Dermis microvascular lymphatic vessel endothelial cell (primary cell): ENCODE results near the gene GOLGA3. TPM values are rescaled to one million over a fixed set of nuclear protein-coding genes. Genes with fewer than 3 reads are reported as not detected.
"Not testable (repeated sequence)": the region's sequence is repeated elsewhere in the genome, so short reads cannot be mapped to it uniquely, and the experiment has no call there.

Experiments used
- DNase-seq, 2 donors: peaks; one replicate each; pipeline versions ENCODE4 v3.0.0 to v3.0.0-alpha.2; 2010; ENCODE audit warnings: low read depth in 2 of 2
- total RNA-seq: library from RNA; depleted of rRNA; stranded (reverse); fragments of >200 nt; gene quantifications from 2 replicates; pipeline ENCODE4 v1.2.1, GENCODE V29; 2014

GOLGA3 gene, protein sequence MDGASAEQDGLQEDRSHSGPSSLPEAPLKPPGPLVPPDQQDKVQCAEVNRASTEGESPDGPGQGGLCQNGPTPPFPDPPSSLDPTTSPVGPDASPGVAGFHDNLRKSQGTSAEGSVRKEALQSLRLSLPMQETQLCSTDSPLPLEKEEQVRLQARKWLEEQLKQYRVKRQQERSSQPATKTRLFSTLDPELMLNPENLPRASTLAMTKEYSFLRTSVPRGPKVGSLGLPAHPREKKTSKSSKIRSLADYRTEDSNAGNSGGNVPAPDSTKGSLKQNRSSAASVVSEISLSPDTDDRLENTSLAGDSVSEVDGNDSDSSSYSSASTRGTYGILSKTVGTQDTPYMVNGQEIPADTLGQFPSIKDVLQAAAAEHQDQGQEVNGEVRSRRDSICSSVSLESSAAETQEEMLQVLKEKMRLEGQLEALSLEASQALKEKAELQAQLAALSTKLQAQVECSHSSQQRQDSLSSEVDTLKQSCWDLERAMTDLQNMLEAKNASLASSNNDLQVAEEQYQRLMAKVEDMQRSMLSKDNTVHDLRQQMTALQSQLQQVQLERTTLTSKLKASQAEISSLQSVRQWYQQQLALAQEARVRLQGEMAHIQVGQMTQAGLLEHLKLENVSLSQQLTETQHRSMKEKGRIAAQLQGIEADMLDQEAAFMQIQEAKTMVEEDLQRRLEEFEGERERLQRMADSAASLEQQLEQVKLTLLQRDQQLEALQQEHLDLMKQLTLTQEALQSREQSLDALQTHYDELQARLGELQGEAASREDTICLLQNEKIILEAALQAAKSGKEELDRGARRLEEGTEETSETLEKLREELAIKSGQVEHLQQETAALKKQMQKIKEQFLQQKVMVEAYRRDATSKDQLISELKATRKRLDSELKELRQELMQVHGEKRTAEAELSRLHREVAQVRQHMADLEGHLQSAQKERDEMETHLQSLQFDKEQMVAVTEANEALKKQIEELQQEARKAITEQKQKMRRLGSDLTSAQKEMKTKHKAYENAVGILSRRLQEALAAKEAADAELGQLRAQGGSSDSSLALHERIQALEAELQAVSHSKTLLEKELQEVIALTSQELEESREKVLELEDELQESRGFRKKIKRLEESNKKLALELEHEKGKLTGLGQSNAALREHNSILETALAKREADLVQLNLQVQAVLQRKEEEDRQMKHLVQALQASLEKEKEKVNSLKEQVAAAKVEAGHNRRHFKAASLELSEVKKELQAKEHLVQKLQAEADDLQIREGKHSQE (N-terminal part only)
- total RNA-seq: 53.0 and 66.4 TPM in 2 replicates

DNA sequence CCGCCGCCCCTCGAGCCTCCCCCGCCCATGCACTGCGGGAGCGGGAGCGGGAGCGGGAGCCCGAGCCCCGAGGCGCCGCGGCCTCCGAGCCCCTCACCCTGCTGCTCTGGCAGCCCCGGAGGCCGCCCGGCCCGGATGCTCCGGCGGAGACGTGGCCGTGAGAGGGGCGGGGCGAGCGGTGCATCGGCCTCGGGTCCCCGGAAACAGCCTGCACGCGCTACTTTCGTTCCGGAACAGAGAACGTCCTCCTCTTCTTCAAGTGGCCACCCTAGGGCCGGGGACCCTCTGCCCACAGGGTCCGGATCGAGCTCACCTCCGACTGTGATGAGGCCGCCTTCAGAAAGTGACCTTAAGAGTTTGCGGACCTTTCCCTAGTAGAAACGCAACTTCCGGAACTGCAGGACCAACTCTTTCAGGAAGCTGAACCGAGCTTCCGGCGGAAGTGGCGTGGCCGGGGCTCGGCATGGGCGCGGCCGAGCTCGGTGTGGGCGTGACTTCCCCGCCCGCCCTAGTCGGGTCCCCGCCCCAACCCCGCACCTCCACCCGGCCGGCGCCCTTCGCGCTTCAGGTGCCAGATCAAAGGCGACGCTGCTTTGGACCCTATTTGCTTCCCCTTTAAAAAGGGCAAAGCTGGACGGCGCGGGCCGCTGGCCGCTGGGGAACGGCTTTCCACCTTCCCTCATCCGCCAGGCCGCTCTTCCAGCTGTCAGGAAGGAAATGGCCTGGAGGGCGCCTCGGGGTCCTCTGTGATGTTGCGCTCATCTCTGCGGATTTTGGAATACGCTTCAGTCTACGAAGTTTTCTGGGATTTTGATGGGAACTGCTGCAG, at the start of gene GOLGA3:
Gene GOLGA3, minus strand, starts transcription at position 164 of the 829 bp plus-strand sequence. CDS start 6,741 bp downstream, outside the sequence.
- peak; percentile 90 to 95 for DNase-seq

DNA sequence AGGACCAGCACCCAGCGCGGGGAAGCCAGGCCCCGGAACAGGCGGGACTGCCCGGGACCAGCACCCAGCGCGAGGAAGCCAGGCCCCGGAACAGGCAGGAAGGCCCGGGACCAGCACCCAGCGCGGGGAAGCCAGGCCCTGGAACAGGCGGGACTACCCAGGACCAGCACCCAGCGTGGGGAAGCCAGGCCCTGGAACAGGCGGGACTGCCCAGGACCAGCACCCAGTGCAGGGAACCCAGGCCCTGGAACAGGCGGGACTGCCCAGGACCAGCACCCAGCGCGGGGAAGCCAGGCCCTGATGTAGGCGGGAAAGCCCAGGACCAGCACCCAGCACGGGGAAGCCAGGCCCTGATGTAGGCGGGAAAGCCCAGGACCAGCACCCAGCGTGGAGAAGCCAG, 46.0 kb upstream of the GOLGA3 start:
- not testable (repeated sequence) for DNase-seq

DNA sequence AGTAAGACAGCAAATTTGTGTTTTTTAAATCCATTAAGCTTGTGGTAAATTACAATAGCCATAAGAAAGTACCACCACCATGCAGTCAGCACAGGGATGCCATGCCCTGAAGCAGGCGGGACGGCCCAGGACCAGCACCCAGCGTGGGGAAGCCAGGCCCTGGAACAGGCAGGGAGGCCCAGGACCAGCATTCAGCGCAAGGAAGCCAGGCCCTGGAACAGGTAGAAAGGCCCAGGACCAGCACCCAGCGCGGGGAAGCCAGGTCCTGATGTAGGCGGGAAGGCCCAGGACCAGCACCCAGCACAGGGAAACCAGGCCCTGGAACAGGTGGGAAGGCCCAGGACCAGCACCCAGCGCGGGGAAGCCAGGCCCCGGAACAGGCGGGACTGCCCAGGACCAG, 45.5 kb upstream of the GOLGA3 start:
- no peak for DNase-seq

DNA sequence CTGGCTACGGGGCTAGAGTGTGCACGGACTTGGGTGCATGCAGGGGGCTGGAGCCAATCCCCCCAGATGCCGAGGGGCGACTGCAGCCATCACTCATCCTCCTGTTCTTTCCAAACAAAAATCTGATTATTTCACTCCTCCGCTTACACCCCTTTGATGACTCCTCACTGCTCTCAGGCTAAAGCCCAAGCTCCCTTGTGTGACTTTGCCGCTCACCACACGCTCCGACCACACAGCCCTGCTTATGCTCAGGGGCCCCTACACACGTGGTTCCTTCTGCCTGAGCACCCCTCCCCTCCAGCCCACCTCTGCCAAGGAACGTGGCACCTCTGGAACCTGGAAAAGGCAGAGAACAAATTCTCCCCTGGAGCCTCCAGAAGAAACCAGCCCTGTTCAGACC, 45.1 kb upstream of the GOLGA3 start:
- DNase-seq: no peak

DNA sequence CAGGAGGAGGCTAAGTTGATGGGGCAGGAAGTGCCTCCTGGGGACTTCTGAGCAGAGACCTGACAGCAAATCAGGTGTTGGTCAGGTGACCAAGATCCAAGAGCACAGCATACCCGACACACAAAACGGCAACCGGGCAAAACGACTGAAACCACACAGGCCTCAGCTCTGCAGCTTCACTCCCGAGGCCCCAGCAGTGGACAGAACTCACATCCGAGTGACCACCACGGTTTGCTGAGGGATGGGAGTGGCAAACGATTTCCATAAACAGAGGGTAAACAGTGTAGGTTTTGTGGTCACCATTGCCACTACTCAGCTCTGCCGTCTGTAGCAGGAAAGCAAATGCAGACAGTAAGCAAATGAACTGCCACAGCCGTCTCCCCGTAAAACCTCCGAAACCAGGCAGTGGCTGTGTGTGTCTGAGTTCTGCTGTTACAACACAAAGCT, 44.3 kb upstream of the GOLGA3 start:
- DNase-seq: no peak

DNA sequence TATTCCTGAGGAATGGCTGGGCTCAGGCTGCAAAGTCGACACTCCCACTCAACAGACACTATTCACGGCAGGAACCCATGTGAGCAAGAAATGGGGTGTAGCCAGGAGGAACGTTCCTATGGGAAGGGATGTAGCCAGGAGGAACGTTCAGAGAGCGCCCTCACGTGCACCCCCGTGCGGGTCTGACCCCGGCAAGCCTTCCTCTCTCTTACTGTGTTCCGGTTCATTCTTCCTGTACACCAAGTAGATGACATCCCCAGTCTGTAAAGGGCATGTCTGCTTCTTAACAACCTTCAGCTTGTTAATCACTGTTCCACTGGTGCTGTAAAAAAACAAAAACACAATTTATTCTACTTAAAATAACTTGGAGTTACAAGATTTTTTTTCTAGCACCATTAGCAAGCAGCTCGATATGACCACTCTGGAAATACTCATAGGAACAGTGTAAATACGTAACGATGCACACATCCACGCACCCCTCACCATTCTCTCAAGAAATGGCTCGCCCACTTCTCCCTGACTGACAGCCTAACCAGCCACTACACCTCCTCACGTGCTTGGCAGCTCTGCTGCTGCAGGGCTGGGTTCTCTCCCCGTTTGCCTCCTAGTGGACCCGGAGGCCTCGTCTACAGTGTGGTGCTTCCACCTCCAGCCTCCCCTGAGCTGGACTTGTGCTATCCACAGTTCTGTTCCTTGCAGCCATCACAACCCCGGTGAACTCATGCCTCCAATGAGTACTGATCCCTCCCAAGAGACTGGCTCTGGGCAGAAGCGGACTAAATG, 43.6 kb upstream of the GOLGA3 start:
- DNase-seq: no peak

DNA sequence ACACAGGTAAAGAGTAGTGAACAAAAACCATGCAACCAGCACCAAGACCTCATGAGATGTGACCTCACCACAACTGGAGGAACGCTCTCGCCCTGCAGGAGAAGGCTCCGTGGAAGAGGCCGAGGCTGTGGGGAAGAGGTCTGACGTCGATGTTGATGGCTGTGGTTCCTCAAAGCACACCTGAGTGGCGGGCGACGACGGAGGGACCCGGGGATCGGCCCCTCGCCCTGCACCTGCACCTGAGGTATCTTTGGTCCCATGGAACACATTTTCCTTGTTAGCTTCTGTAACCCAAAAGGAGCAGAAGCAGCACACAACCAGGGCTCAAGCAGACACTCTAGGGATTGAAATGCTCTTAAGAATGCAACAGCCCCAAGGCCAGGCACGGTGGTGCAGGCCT, 40.9 kb upstream of the GOLGA3 start:
- DNase-seq: no peak

DNA sequence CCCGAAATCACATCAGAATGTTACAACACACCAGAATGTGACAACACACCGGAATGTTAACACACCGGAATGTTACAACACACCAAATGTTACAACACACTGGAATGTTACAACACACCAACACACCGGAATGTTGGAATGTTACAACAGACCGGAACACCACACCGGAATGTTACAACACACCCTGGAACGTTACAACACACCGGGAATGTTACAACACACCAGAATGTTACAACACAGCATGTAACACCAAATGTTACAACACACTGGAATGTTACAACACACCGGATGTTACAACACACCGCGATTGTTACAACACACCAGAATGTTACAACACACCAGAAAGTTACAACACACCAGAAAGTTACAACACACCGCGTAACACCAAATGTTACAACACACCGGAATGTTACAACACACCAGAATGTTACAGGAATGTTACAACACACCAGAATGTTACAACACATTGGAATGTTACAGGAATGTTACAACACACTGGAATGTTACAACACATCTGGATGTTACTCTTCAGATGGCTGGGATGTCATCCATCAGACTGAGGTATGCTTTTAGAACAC, 37.7 kb upstream of the GOLGA3 start:
- peak in 1 of 2 donors; percentile 10 for DNase-seq

DNA sequence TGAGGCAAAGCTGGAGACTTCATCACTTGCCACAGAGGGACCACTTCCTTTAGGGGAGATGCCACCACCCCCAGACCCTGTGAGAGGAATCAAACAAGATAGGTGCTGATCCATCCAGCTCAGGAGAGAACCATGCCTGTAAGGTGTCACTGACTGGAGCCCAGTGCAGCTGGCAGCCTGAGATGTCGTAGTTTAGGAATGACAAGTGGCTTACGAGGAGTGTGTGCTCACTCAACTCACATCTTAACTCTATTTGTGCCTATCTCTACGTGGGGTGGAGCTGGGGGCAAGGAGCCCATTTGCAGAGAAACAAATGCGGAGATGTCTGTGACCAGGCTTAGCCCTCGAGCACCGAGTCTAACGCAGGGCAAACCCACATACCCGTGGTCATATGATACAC, 32.9 kb upstream of the GOLGA3 start:
- no peak for DNase-seq

DNA sequence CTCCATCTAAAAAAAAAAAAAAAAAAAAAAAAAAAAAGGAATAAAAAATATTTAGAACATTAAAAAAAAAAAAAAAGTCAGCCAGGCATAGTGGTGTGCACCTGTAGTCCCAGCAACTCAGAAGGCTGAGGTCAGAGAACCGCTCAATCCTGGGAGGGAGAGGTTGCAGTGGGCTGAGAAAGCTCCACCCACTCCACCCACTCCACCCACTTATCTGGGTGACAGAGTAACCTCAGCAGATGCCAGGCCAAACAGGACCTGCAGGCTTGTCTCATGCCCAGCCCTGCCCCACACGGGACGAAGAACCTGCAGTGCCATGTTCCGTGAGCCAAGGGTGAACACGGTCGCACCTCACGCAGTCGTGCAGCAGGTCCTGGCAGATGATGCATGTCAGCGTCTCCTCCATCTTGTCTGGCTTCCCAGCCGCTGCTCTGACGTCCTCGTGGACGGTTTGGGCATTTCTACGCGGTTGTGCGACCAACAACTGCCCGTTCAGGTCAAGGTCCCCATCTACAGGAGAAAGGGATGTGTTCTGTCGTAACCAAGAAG, 30.1 kb upstream of the GOLGA3 start:
- no peak for DNase-seq

DNA sequence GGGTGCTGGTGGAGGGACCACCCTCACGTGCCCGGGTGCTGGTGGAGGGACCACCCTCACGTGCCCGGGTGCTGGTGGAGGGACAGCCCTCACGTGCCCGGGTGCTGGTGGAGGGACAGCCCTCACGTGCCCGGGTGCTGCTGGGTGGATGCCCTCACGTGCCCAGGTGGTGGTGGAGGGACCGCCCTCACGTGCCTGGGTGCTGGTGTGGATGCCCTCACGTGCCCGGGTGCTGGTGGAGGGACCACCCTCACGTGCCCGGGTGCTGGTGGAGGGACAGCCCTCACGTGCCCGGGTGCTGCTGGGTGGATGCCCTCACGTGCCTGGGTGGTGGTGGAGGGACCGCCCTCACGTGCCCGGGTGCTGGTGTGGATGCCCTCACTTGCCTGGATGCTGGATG, 28.4 kb upstream of the GOLGA3 start:
- DNase-seq: not testable (repeated sequence)

DNA sequence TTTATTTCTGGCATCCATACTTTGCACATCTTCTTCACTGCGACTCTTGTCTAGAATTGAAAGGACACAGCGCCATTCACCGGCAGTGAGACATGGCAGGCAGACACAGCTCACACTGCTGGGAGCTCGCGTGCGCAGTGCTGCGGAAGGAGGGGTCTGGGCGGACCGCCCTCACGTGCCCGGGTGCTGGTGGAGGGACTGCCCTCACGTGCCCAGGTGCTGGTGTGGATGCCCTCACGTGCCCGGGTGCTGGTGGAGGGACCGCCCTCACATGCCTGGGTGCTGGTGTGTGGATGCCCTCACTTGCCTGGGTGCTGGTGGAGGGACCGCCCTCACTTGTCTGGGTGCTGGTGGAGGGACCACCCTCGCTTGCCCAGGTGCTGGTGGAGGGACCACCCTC, 27.9 kb upstream of the GOLGA3 start:
- DNase-seq: no peak

DNA sequence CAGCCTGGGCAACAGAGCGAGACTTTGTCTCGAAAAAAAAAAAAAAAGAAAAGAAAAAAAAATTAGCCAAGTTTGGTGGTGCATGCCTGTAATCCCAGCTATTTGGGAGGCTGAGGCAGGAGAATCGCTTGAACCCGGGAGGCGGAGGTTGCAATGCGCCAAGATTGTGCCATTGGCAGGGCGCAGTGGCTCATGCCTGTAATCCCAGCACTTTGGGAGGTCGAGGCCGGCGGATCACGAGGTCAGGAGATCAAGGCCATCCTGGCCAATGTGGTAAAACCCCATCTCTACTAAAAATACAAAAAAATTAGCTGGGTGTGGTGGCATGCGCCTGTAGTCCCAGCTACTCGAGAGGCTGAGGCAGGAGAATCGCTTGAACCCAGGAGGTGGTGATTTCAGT, 26.5 kb upstream of the GOLGA3 start:
- not testable (repeated sequence) for DNase-seq

DNA sequence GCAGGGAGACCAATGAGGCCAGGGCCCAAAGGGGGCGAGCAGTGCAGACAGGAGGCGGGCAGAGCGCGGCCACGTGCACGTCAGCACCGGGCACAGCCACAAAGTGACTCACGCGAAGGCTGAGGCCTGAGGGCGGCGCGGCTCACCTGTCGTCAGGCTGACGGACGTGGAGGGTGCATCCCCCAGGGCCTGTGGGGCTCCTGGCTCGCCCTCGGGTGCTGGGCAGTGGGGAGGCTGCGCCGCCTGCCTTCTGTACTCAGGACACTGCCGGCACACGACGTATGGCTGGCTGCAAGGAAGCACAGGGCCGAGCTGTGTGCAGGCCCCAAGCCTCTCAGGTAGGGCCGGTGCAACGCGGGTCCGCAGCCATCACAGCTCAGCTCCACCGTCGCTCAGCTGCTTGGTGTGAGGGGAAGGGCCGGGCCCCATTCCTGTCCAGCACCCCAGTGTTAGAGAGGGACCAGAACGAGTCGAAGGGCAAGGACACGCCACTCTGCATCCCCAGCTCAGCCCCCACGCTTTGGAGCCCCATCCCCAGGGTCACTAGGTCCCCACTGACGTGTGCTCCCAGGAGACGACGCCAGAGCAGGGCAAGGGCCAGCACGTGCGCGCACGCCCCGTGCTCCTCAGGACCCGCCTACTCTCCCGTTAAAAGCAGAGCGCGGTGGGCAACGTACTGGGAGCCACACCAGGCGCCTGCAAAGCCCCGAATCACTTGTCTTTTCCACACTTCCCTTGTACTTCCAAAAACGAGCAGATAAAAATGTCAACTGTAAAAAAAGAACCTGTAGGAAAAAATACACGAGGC, 24.8 kb upstream of the GOLGA3 start:
- no peak for DNase-seq

DNA sequence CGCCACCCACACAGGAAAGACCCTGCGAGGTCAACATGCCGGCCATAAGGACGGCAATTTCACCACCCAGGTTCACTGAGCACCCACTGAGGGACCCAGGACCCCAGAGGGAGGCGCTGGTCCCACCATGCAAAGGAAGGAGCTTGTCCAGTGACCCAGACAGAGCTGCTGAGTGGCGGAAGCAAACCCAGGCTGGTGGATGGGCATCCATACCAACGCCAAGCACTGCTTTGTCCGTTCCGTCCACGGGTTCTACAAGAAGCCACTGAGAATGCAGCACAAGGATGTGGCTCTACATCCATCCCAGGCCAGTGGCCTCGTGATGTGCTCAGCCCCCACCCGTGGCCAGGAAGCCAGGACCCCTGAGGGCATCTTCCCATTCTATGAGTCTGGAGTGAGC, 23.8 kb upstream of the GOLGA3 start:
- no peak for DNase-seq

DNA sequence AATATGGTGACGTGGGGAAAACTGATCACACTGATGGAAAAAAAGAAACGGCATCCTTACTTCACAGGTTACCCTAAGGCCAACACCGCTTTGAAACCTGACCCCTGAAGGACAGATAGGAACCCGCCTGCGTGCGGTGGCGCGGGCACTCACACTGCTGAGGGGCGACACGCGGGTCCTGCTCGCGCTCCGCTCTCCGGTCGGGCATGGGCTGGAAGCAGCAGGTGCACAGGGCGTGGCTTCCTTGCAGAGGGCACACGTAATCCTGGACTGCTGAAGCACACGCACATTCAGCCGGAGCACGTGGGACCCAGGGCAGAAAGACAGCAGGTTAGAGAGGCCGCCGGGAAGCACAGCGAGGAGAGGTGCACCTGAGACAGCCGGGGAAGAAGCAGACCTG, 22.8 kb upstream of the GOLGA3 start:
- no peak for DNase-seq

DNA sequence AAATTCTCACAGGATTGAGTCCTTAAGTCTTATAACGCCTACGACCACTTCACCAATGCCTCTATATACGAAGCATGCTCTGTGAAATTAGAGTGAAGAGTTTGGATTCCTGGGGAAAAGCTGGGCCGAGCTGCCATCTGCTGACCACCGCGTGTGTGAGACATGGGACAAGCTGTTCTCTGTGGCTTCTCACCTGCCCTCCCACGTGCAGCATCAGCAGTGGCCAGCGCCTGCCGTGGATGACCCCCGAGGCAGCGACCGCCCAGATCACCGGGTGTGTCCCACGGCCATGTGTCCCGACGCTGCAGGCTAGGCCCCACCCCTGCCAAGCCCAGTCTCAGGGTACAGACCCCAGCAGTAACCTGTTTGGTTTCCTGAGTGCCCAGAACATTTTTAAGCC, 21.6 kb upstream of the GOLGA3 start:
- DNase-seq: no peak

DNA sequence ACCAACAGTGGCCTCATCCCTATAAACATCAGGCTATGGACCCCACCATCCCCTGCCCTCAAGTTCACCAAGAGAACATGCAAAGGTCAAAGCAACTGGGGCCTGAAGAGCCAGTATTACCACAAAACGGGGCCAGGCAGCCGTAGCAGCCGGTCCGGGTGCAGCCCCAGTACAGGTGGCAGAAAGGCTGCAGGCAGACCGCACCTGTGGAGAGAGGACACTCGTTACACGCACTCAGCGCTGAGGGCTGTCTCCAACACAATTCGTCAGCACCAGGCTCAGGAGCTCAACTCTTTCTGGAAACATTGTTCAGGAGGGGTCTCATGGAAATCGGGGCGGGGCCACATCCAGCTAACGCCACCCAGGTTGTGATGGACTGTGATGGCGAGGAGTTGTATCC, 19.9 kb upstream of the GOLGA3 start:
- no peak for DNase-seq
